Heart right ventricle (tissue), 16 donors: Measurements from ENCODE around the gene SLC2A1. TPM values are rescaled to one million over a fixed set of nuclear protein-coding genes. Genes with fewer than 3 reads are reported as not detected.

ENCODE experiments used
- ATAC-seq, 8 donors: fragments of 200-7000 bp; cut with Tn5 transposase; one replicate each; pipeline ENCODE4 v1.9.1; 2020; ENCODE audit warnings: mild to moderate bottlenecking in 8 of 8, moderate library complexity in 8 of 8, moderate number of reproducible peaks in 1 of 8
- DNase-seq, 2 donors: peaks; one replicate each; pipeline ENCODE4 v3.0.0-alpha.2; 2020
- H3K27ac ChIP-seq, 10 donors: fragments of 200-600 bp; sonication (generic) in 2 of 10; one replicate each; pipeline versions ENCODE4 v1.5.0 to v1.8.0; 2020 to 2022; ENCODE audit warnings: mild to moderate bottlenecking in 3 of 10
- H3K27me3 ChIP-seq, 7 donors: fragments of 200-600 bp; one replicate each; pipeline ENCODE4 v1.8.0; 2021 to 2022; ENCODE audit warnings: mild to moderate bottlenecking in 2 of 7
- H3K36me3 ChIP-seq, 9 donors: fragments of 200-600 bp; sonication (generic) in 1 of 9; one replicate each; pipeline versions ENCODE4 v1.5.0 to v1.8.0; 2020 to 2022; ENCODE audit warnings: mild to moderate bottlenecking in 2 of 9
- H3K4me1 ChIP-seq, 9 donors: fragments of 200-600 bp; sonication (generic) in 1 of 9; one replicate each; pipeline versions ENCODE4 v1.5.0 to v1.8.0; 2020 to 2022; ENCODE audit warnings: mild to moderate bottlenecking in 4 of 9
- H3K4me3 ChIP-seq, 10 donors: fragments of 200-600 bp; sonication (generic) in 2 of 10; one replicate each; pipeline versions ENCODE4 v1.5.0 to v1.8.0; 2020 to 2022; ENCODE audit warnings: mild to moderate bottlenecking in 7 of 10, moderate library complexity in 2 of 10
- H3K9me3 ChIP-seq, 11 donors: fragments of 200-600 bp in 10 of 11; sonication (generic) in 2 of 11; one replicate each; pipeline versions ENCODE4 v1.5.0 to v1.8.0; 2013 to 2022; ENCODE audit warnings: mild to moderate bottlenecking in 2 of 11, control low read depth in 1 of 11, moderate library complexity in 1 of 11
- CTCF ChIP-seq, 9 donors: fragments of 200-600 bp; sonication (generic) in 2 of 9; IDR thresholded peaks; one replicate each; pipeline versions ENCODE4 v1.5.0 to v1.8.0; 2021 to 2022; ENCODE audit warnings: antibody characterized with exemption in 9 of 9, mild to moderate bottlenecking in 5 of 9, moderate library complexity in 1 of 9
- WGBS, 2 donors: extraction: QIAGEN DNeasy Blood & Tissue Kit; methylation state at CpG; one replicate each; pipeline ENCODE4 v1.1.7; 2013; ENCODE audit warnings: inconsistent platforms in 1 of 2; 5-methylcytosine and 5-hydroxymethylcytosine counted together
- intact Hi-C, 10 donors: fragments of 100-400 bp; cut with DNase I; formaldehyde crosslinking; loops; one replicate each; pipeline versions ENCODE4 v1.11.1 to v1.14.2; 2022
- polyA plus RNA-seq, 2 donors: library from polyadenylated mRNA; stranded (reverse); fragments of 200-250 nt; gene quantifications; one replicate each; pipeline ENCODE4 v1.2.3, GENCODE V29; 2013
- total RNA-seq, 10 donors: library from RNA; stranded (reverse); fragmentation: NEBNext Ultra II Directional in 3 of 10; extraction: Animal tissue kit (Norgen Biotek cat#: 25700) in 3 of 10; gene quantifications; one replicate each; pipeline versions ENCODE4 v1.2.1 to v1.2.4, GENCODE V29; 2021 to 2023
- donor health status: Arrhythmogenic right ventricular cardiomyopathy.
- donor health status: ischemic (EF 13 %, LVEDD 7.1; RV severe dilation, severe dysfunction).
- donor health status: healthy with polysubstance abuse.
- donor health status: DM: no; HTN: yes; CAD: no.
- donor health status: DM: no; HTN: no; CAD: no.
- donor health status: ischemic (EF 25% LVEDD 6.9; RV normal size, moderate dysfunction).
- donor health status: ischemic (EF 25% LVEDD 5.7; RV mildly dilated, moderate dysfunction).
- donor health status: healthy.
- donor health status: DM: yes; HTN: yes; CAD: no.
- donor health status: Ischemic cardiomyopathy.
- donor health status: ischemic (EF 35%, LVEDD 5.7; RV mildly dilated, moderate dysfunction).
- donor health status: nonischemic (EF 11% LVEDD 7.7; RV severe dilation, severe dysfunction).
- donor health status: DM: yes; HTN: yes; CAD: no.
- donor health status: PGD.
- donor health status: ischemic (EF 29% LVEDD 5.4; RV normal size, mild dysfunction).
- donor health status: nonischemic (EF 23%, LVEDD 6.1; RV moderate dilation, normal function).

SLC2A1 gene
- total and polyA plus RNA-seq, 12 donors = 6.7 to 98.7 (median 28.9) TPM

GRCh38 chr1:42924851-42925760, 33.6 kb downstream of the SLC2A1 start:
- intact Hi-C loops = loop anchor here in 5 of 10 donors (2.0 to 10.0 kb wide), 4 partner anchors 34 to 160 kb away; partner anchors contain the start of genes SLC2A1 (in 2 of the 5), C1orf50 (in 1 of the 5) and P3H1 (in 1 of the 5)

GRCh38 chr1:42924082-42924850, 34.4 kb downstream of the SLC2A1 start:
- TF ChIP-seq CTCF (IDR thresholded peaks at IDR 0.05) = peak in 4 of 9 donors; percentile 17 to 46 (median 28)
- peak overlapping the region; percentile 88 to 98 (median 94) for H3K27ac ChIP-seq
- intact Hi-C loops = loop anchor here in 5 of 10 donors (2.0 to 10.0 kb wide), 3 partner anchors 35 to 159 kb away; partner anchors contain the start of genes SLC2A1 (in 2 of the 5), C1orf50 (in 1 of the 5) and P3H1 (in 1 of the 5)
- 0 to 1% methylated on average over 59 to 62 of the region's 62 CpGs for WGBS, 2 donors
- peak; percentile 95 to 96 for DNase-seq
- H3K36me3 ChIP-seq = peaks cover 0 to 37% (median 9%) of the 10 kb centered on the region in 9 donors
- no peaks in the 10 kb centered on the region for H3K27me3 ChIP-seq
- H3K4me3 ChIP-seq = peak overlapping the region; percentile 64 to 88 (median 76)
- H3K9me3 ChIP-seq = no peaks in the 10 kb centered on the region
- peaks cover 0 to 18% (median 9%) of the 10 kb centered on the region in 9 donors for H3K4me1 ChIP-seq
- peak; percentile 98 to 100 (median 99) for ATAC-seq

More at GRCh38 chr1:42924851-42925760, 33.6 kb downstream of the SLC2A1 start:
- Histone ChIP-seq H3K27ac (peak overlapping the region; percentile 88 to 98 (median 94)), H3K27me3 (no peaks in the 10 kb centered on the region), H3K9me3 (no peaks in the 10 kb centered on the region), H3K36me3 (peaks cover 0 to 45% (median 9%) of the 10 kb centered on the region in 9 donors), H3K4me1 (peaks cover 0 to 18% (median 9%) of the 10 kb centered on the region in 9 donors), H3K4me3 (peak overlapping the region; percentile 64 to 88 (median 76))
- no peak for TF ChIP-seq CTCF (IDR thresholded peaks at IDR 0.05)
- ATAC-seq (peak; percentile 27 to 78 (median 50)), DNase-seq (no peak)
- 11 to 13% methylated on average over 18 to 19 of the region's 19 CpGs for WGBS, 2 donors

GRCh38 chr1:42923367-42924081, 35.1 kb downstream of the SLC2A1 start:
- intact Hi-C loops = loop anchor here in 5 of 10 donors (2.0 to 10.0 kb wide), 3 partner anchors 35 to 159 kb away; partner anchors contain the start of genes SLC2A1 (in 2 of the 5), C1orf50 (in 1 of the 5) and P3H1 (in 1 of the 5)
- H3K9me3 ChIP-seq = no peaks in the 10 kb centered on the region
- peaks cover 0 to 29% (median 6%) of the 10 kb centered on the region in 9 donors for H3K36me3 ChIP-seq
- peaks cover 0 to 18% (median 9%) of the 10 kb centered on the region in 9 donors for H3K4me1 ChIP-seq
- H3K4me3 ChIP-seq = peak overlapping the region; percentile 64 to 88 (median 76)
- no peaks in the 10 kb centered on the region for H3K27me3 ChIP-seq
- peak overlapping the region; percentile 88 to 98 (median 94) for H3K27ac ChIP-seq
- TF ChIP-seq CTCF (IDR thresholded peaks at IDR 0.05) = no peak
- ATAC-seq = peak in 5 of 8 donors; percentile 2 to 28 (median 21)
- WGBS, 2 donors = 10% methylated on average over 14 of the region's 14 CpGs
- DNase-seq = no peak
